H7 (cell line): Measurements from ENCODE around the gene DIP2B. TPM values are rescaled to one million over a fixed set of nuclear protein-coding genes. Genes with fewer than 3 reads are reported as not detected.
"Not testable (repeated sequence)": the region's sequence is repeated elsewhere in the genome, so short reads cannot be mapped to it uniquely, and the experiment has no call there.

ENCODE experiments used
- DNase-seq: peaks from one replicate; pipeline ENCODE4 v3.0.0; 2012
- H3K27me3 ChIP-seq: 2 replicates; pipeline ENCODE4 v1.6.0; 2011; ENCODE audit warnings: mild to moderate bottlenecking, low read length; ENCODE audit not compliant: control insufficient read depth, insufficient read depth
- H3K36me3 ChIP-seq: replicated peaks from 2 replicates; pipeline ENCODE4 v1.5.1; 2011; ENCODE audit warnings: low read length; ENCODE audit not compliant: control insufficient read depth, insufficient read depth
- H3K4me3 ChIP-seq: 2 replicates; pipeline ENCODE4 v1.5.1; 2011; ENCODE audit warnings: low read depth, mild to moderate bottlenecking, control low read depth, low read length, moderate library complexity; ENCODE audit not compliant: insufficient read depth
- total RNA-seq: library from RNA; depleted of rRNA; stranded (reverse); fragments of >200 nt; shearing (Covaris generic); gene quantifications from 2 replicates; pipeline ENCODE4 v1.2.3, GENCODE V29; 2014

DIP2B gene
- total RNA-seq, 1 experiment from 2014 or later, result 13.7 TPM

GRCh38 chr12:50530532-50530931 lies 25.7 kb downstream of the DIP2B start:
- DNase-seq, result no peak
- Histone ChIP-seq H3K4me3 (no peak overlapping the region), H3K36me3 (no peaks in the 10 kb centered on the region), H3K27me3 (no peaks in the 10 kb centered on the region)

GRCh38 chr12:50533203-50533584 lies 28.4 kb downstream of the DIP2B start:
- Histone ChIP-seq H3K36me3 (no peaks in the 10 kb centered on the region), H3K4me3 (no peak overlapping the region), H3K27me3 (no peaks in the 10 kb centered on the region)
- DNase-seq, result no peak

GRCh38 chr12:50533971-50534370 lies 29.2 kb downstream of the DIP2B start:
- Histone ChIP-seq H3K27me3 (no peaks in the 10 kb centered on the region), H3K36me3 (no peaks in the 10 kb centered on the region), H3K4me3 (no peak overlapping the region)
- DNase-seq, result no peak

GRCh38 chr12:50536831-50537537 lies 32.2 kb downstream of the DIP2B start:
- Histone ChIP-seq H3K27me3 (no peaks in the 10 kb centered on the region), H3K36me3 (no peaks in the 10 kb centered on the region), H3K4me3 (no peak overlapping the region)
- no peak for DNase-seq

GRCh38 chr12:50537538-50537919 lies 32.7 kb downstream of the DIP2B start:
- DNase-seq, result no peak
- Histone ChIP-seq H3K4me3 (no peak overlapping the region), H3K36me3 (no peaks in the 10 kb centered on the region), H3K27me3 (no peaks in the 10 kb centered on the region)

- DNase-seq, result no peak
- Histone ChIP-seq H3K27me3 (no peaks in the 10 kb centered on the region), H3K36me3 (no peaks in the 10 kb centered on the region), H3K4me3 (no peak overlapping the region)
These were observed 33.4 kb downstream of the DIP2B start for GRCh38 chr12:50538182-50538581.

GRCh38 chr12:50541139-50541538 lies 36.4 kb downstream of the DIP2B start:
- H3K36me3 ChIP-seq, result no peaks in the 10 kb centered on the region
- no peaks in the 10 kb centered on the region for H3K27me3 ChIP-seq
- DNase-seq, result no peak
- H3K4me3 ChIP-seq, result no peak overlapping the region

- Histone ChIP-seq H3K36me3 (no peaks in the 10 kb centered on the region), H3K4me3 (no peak overlapping the region), H3K27me3 (no peaks in the 10 kb centered on the region)
- DNase-seq, result no peak
These were observed 37.7 kb downstream of the DIP2B start for GRCh38 chr12:50542448-50542847.

- H3K36me3 ChIP-seq, H3K4me3 ChIP-seq, H3K27me3 ChIP-seq, DNase-seq: not testable (repeated sequence)
These were observed 38.4 kb downstream of the DIP2B start for GRCh38 chr12:50543188-50543587.

GRCh38 chr12:50545213-50545612 lies 40.4 kb downstream of the DIP2B start:
- Histone ChIP-seq H3K36me3 (no peaks in the 10 kb centered on the region), H3K27me3 (no peaks in the 10 kb centered on the region), H3K4me3 (no peak overlapping the region)
- DNase-seq, result no peak

GRCh38 chr12:50545786-50546185 lies 41.0 kb downstream of the DIP2B start:
- H3K36me3 ChIP-seq, result no peaks in the 10 kb centered on the region
- H3K4me3 ChIP-seq, result no peak overlapping the region
- no peak for DNase-seq
- H3K27me3 ChIP-seq, result no peaks in the 10 kb centered on the region

GRCh38 chr12:50546441-50547318 lies 41.9 kb downstream of the DIP2B start:
- H3K4me3 ChIP-seq, result no peak overlapping the region
- no peaks in the 10 kb centered on the region for H3K36me3 ChIP-seq
- no peaks in the 10 kb centered on the region for H3K27me3 ChIP-seq
- no peak for DNase-seq

- H3K36me3 ChIP-seq, result no peaks in the 10 kb centered on the region
These were observed 43.0 kb downstream of the DIP2B start for GRCh38 chr12:50547742-50548141.

GRCh38 chr12:50549885-50550284 lies 45.1 kb downstream of the DIP2B start:
- DNase-seq, result no peak
- Histone ChIP-seq H3K4me3 (no peak overlapping the region), H3K36me3 (no peaks in the 10 kb centered on the region), H3K27me3 (no peaks in the 10 kb centered on the region)

More at GRCh38 chr12:50547742-50548141, 43.0 kb downstream of the DIP2B start:
- Histone ChIP-seq H3K4me3 (no peak overlapping the region), H3K27me3 (no peaks in the 10 kb centered on the region)
- DNase-seq, result no peak

- Histone ChIP-seq H3K27me3 (no peaks in the 10 kb centered on the region), H3K36me3 (no peaks in the 10 kb centered on the region), H3K4me3 (no peak overlapping the region)
- no peak for DNase-seq
These were observed 45.9 kb downstream of the DIP2B start for GRCh38 chr12:50550530-50551223.
